Measurements from ENCODE around the gene CEP85. TPM values are rescaled to one million over a fixed set of nuclear protein-coding genes. Genes with fewer than 3 reads are reported as not detected.

Gene CEP85
- total RNA-seq, 5 donors from 2014 or later (not counting 1 experiment from before 2014, with no cell fraction given): 14.2 to 28.5 (median 20.7) TPM

DNA sequence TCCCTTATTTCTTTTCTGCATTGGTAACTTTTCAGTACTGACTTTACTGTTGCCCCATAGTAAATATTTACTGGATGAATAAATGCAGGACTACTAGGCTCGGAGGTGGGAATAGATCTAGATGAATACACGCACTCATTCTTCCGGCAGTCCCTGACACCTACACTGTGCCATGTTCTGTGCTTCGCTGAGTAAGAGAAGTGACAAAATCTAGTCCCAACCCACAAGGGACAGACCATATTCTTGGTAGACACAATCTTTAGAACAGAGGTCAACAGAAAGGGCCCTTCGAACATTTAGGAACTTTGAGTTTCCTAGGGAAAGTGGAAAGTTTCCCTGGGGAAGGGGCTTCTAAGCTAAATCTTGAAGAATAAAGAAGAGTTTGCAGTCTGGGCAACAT lies 80.5 kb downstream of the CEP85 start:
- H3K27me3 ChIP-seq (replicated peaks in 1 of 2; ENCODE audit: control insufficient read depth in 2 of 2, extremely low read depth in 1 of 2, insufficient read depth in 2 of 2, low read length in 1 of 2): no peaks in the 10 kb centered on the region
- H3K9me3 Mint-ChIP-seq: no peaks in the 10 kb centered on the region
- H3K9me3 ChIP-seq: no peaks in the 10 kb centered on the region
- ATAC-seq (replicated peaks in 1 of 4) (no peak), DNase-seq (no peak)
- CTCF ChIA-PET: interaction anchor here (0.6 to 1.7 kb wide), 8 partner anchors 29 to 1576 kb away, joined by 3 to 5 read pairs (median 4); partner anchors contain the start of gene SH3BGRL3 (in 1 of the 2)
- no peaks in the 10 kb centered on the region for H3K27me3 Mint-ChIP-seq
- H3K27ac Mint-ChIP-seq: peak overlapping the region; percentile 90 to 92
- H3K36me3 ChIP-seq (ENCODE audit: control insufficient read depth in 2 of 2, extremely low read depth in 1 of 2, insufficient read depth in 1 of 2, low read length in 1 of 2): no peaks in the 10 kb centered on the region
- WGBS (ENCODE audit: insufficient coverage): no CpG with 5 or more reads among the region's 5 CpGs
- peaks cover 37 to 51% of the 10 kb centered on the region in 2 experiments for H3K4me1 ChIP-seq (ENCODE audit: control insufficient read depth in 1 of 2, extremely low read depth in 1 of 2, insufficient read depth in 2 of 2, low read length in 2 of 2)
- POLR2A ChIA-PET: interaction anchor here (0.9 to 1.0 kb wide), 2 partner anchors 30 to 33 kb away, joined by 3 to 4 read pairs; no protein-coding TSS in a partner anchor
- peaks cover 13% of the 10 kb centered on the region for H3K36me3 Mint-ChIP-seq
- H3K4me3 Mint-ChIP-seq: peak overlapping the region in 1 of 3 donors; percentile 99
- H3K27ac ChIP-seq (ENCODE audit: low read length): peak overlapping the region; percentile 43
- H3K4me3 ChIP-seq (ENCODE audit: control insufficient read depth in 1 of 2, extremely low read depth in 1 of 2, low read length in 1 of 2): no peak overlapping the region
- H3K4me1 Mint-ChIP-seq: peaks cover 50 to 56% (median 56%) of the 10 kb centered on the region in 3 donors

DNA sequence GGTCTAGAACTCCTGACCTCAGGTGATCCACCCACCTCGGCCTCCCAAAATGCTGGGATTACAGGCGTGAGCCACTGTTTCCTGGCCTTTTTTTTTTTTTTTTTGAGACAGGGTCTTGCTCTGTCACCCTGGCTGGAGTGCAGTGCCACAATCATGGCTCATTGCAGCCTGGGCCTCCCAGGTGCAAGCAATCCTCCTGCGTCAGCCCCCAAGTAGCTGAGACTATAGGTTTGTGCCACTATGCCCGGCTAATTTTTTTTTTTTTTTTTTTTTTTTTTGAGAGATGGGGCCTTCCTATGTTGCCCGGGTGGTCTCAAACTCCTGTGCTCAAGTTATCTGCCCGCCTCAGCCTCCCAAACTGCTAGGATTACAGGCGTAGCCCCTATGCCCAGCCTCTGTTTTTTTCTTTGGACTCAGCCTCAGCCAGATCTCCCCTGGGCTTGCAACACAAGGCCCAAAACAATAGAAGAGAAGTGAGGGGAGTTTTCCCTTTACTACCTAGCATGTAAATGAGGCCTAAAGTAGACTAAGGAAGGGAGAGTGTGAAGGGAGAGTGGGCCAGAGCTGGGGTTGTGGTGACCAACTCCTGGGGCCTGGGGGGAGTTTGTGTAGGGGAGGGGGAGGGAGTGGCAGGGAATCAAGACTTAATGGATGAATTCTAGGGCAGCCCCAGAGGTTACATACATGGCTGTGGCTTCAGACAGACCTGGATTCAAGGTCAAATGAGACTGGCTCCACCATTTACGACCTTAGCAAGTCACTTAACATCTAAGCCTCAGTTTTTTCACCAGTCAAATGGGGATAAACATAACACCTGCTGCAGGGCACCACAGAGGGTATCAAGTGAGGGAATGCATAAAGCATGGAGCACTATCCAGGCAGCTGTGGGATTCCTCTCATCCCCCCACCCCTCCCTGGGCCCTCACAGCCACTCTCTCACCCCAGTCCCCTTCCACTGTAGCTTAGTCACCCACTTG lies 82.2 kb downstream of the CEP85 start:
- DNase-seq (no peak), ATAC-seq (replicated peaks in 1 of 4) (no peak)
- Mint-ChIP-seq H3K4me1 (peaks cover 59 to 71% (median 69%) of the 10 kb centered on the region in 3 donors), H3K4me3 (peak overlapping the region; percentile 18 to 99 (median 63)), H3K27me3 (no peaks in the 10 kb centered on the region), H3K36me3 (peaks cover 21% of the 10 kb centered on the region), H3K27ac (peak overlapping the region; percentile 90 to 92), H3K9me3 (no peaks in the 10 kb centered on the region)
- CTCF ChIA-PET: interaction anchor here (0.6 to 3.5 kb wide), 6 partner anchors 8 to 474 kb away, joined by 3 to 21 read pairs (median 5); partner anchors contain the start of gene SH3BGRL3 (in 1 of the 2)
- Histone ChIP-seq H3K27me3 (replicated peaks in 1 of 2; ENCODE audit: control insufficient read depth in 2 of 2, extremely low read depth in 1 of 2, insufficient read depth in 2 of 2, low read length in 1 of 2) (no peaks in the 10 kb centered on the region), H3K4me3 (ENCODE audit: control insufficient read depth in 1 of 2, extremely low read depth in 1 of 2, low read length in 1 of 2) (peak overlapping the region in 1 of 2 donors; percentile 12), H3K27ac (ENCODE audit: low read length) (peak overlapping the region; percentile 22), H3K36me3 (ENCODE audit: control insufficient read depth in 2 of 2, extremely low read depth in 1 of 2, insufficient read depth in 1 of 2, low read length in 1 of 2) (peaks cover 0 to 12% of the 10 kb centered on the region in 2 donors), H3K9me3 (no peaks in the 10 kb centered on the region), H3K4me1 (ENCODE audit: control insufficient read depth in 1 of 2, extremely low read depth in 1 of 2, insufficient read depth in 2 of 2, low read length in 2 of 2) (peaks cover 41 to 64% of the 10 kb centered on the region in 2 experiments)
- WGBS (ENCODE audit: insufficient coverage): 17% methylated on average over 1 of the region's 8 CpGs
- POLR2A ChIA-PET: interaction anchor here (0.6 to 0.7 kb wide), 2 partner anchors 20 to 42 kb away, joined by 4 to 5 read pairs; no protein-coding TSS in a partner anchor

DNA sequence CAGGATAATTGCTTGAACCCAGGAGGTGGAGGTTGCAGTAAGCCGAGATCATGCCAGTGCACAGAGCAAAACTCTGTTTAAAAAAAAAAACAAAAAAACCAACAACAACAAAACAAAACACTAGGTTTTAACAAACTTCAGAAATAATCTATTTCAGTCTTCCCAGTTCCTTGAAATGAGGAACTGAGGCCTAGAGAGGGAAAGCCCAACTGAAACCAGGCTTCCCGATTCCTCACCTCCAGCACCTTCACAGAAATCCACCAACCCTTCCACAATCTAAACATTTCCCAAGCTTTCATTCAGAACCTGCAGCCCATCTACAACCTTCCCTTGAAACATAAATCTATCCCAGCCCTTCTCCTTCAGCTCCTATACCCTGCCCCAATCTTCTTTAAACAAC lies 83.1 kb downstream of the CEP85 start:
- no peak for DNase-seq
- CTCF ChIA-PET: interaction anchor here (0.6 to 3.5 kb wide), 7 partner anchors 9 to 111 kb away, joined by 3 to 21 read pairs (median 5); partner anchors contain the start of gene UBXN11 (in 1 of the 2)

DNA sequence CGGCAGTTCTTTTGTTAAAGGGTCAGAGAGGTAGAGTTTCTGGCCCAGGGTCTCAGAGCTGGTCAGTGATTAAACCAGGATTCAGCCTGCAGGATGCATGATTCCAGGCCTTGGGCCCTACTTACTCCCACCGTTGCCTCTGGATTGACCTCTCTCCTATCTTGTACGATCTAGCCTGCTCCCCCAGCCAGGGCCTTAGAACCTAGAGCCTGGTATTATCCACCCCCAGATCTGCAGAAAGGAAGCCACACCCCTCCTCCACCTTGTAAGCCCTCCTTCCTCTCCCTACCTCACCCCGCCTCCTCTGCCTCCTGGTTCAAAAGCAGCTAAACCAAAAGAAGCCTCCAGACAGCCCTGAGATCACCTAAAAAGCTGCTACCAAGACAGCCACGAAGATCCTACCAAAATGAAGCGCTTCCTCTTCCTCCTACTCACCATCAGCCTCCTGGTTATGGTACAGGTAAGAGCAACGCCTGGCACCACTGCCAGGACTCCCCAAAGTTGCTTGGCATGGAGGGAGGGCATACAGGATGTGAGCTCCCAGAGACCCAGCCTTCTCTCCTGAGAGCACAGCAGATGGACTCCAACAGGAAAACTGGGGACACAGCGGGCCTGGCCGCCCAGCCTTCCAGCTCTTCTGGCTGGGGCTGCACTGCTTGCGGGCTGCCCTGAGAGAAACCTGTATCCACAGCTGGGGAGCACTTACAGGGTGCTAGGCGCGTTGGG lies 83.8 kb downstream of the CEP85 start, which contains the start of gene CD52:
CD52 (plus strand) TSS at position 347 of the 726 bp plus-strand sequence; CDS start at position 407, 60 bp downstream.
- Mint-ChIP-seq H3K27me3 (no peaks in the 10 kb centered on the region), H3K36me3 (peaks cover 32% of the 10 kb centered on the region), H3K27ac (peak within 1 kb of the TSS; percentile 90 to 92), H3K4me1 (peaks cover 71 to 82% (median 79%) of the 10 kb centered on the region in 3 donors), H3K4me3 (peak within 1 kb of the TSS; percentile 88 to 99 (median 99)), H3K9me3 (no peaks in the 10 kb centered on the region)
- Histone ChIP-seq H3K27ac (ENCODE audit: low read length) (peak within 1 kb of the TSS; percentile 25), H3K27me3 (replicated peaks in 1 of 2; ENCODE audit: control insufficient read depth in 2 of 2, extremely low read depth in 1 of 2, insufficient read depth in 2 of 2, low read length in 1 of 2) (no peaks in the 10 kb centered on the region), H3K9me3 (no peaks in the 10 kb centered on the region), H3K4me1 (ENCODE audit: control insufficient read depth in 1 of 2, extremely low read depth in 1 of 2, insufficient read depth in 2 of 2, low read length in 2 of 2) (peaks cover 47 to 79% of the 10 kb centered on the region in 2 experiments), H3K4me3 (ENCODE audit: control insufficient read depth in 1 of 2, extremely low read depth in 1 of 2, low read length in 1 of 2) (peak within 1 kb of the TSS; percentile 89 to 96), H3K36me3 (ENCODE audit: control insufficient read depth in 2 of 2, extremely low read depth in 1 of 2, insufficient read depth in 1 of 2, low read length in 1 of 2) (peaks cover 4 to 28% of the 10 kb centered on the region in 2 donors)
- WGBS (ENCODE audit: insufficient coverage): 3% methylated on average over 9 of the region's 12 CpGs
- peak; percentile 79 to 82 (median 80) for ATAC-seq (replicated peaks in 1 of 4)
- ChIA-PET POLR2A (interaction anchor here (0.5 to 1.5 kb wide), 11 partner anchors 10 to 306 kb away, joined by 3 to 5 read pairs (median 3); partner anchors contain the start of gene UBXN11 (in 1 of the 2)), CTCF (interaction anchor here (0.6 to 3.5 kb wide), 12 partner anchors 11 to 148 kb away, joined by 3 to 21 read pairs (median 4); partner anchors contain the start of genes UBXN11 (in 1 of the 2) and ZNF593 (in 1 of the 2))
- DNase-seq: peak; percentile 46 to 84 (median 74)

More for the DNA sequence above, 83.1 kb downstream of the CEP85 start:
- Mint-ChIP-seq H3K4me3 (peak overlapping the region; percentile 88 to 99 (median 99)), H3K9me3 (no peaks in the 10 kb centered on the region), H3K27me3 (no peaks in the 10 kb centered on the region), H3K4me1 (peaks cover 65 to 76% (median 74%) of the 10 kb centered on the region in 3 donors), H3K27ac (peak overlapping the region; percentile 90 to 92), H3K36me3 (peaks cover 26% of the 10 kb centered on the region)
- peak overlapping the region; percentile 89 to 96 for H3K4me3 ChIP-seq (ENCODE audit: control insufficient read depth in 1 of 2, extremely low read depth in 1 of 2, low read length in 1 of 2)
- H3K9me3 ChIP-seq: no peaks in the 10 kb centered on the region
- POLR2A ChIA-PET: interaction anchor here (0.8 to 1.0 kb wide), 3 partner anchors 11 to 46 kb away, joined by 3 read pairs; no protein-coding TSS in a partner anchor
- peaks cover 0 to 22% of the 10 kb centered on the region in 2 donors for H3K36me3 ChIP-seq (ENCODE audit: control insufficient read depth in 2 of 2, extremely low read depth in 1 of 2, insufficient read depth in 1 of 2, low read length in 1 of 2)
- H3K27me3 ChIP-seq (replicated peaks in 1 of 2; ENCODE audit: control insufficient read depth in 2 of 2, extremely low read depth in 1 of 2, insufficient read depth in 2 of 2, low read length in 1 of 2): no peaks in the 10 kb centered on the region
- ATAC-seq (replicated peaks in 1 of 4): no peak
- H3K27ac ChIP-seq (ENCODE audit: low read length): peak overlapping the region; percentile 25
- H3K4me1 ChIP-seq (ENCODE audit: control insufficient read depth in 1 of 2, extremely low read depth in 1 of 2, insufficient read depth in 2 of 2, low read length in 2 of 2): peaks cover 47 to 74% of the 10 kb centered on the region in 2 experiments
- WGBS (ENCODE audit: insufficient coverage): 50% methylated on average over 1 of the region's 2 CpGs

DNA sequence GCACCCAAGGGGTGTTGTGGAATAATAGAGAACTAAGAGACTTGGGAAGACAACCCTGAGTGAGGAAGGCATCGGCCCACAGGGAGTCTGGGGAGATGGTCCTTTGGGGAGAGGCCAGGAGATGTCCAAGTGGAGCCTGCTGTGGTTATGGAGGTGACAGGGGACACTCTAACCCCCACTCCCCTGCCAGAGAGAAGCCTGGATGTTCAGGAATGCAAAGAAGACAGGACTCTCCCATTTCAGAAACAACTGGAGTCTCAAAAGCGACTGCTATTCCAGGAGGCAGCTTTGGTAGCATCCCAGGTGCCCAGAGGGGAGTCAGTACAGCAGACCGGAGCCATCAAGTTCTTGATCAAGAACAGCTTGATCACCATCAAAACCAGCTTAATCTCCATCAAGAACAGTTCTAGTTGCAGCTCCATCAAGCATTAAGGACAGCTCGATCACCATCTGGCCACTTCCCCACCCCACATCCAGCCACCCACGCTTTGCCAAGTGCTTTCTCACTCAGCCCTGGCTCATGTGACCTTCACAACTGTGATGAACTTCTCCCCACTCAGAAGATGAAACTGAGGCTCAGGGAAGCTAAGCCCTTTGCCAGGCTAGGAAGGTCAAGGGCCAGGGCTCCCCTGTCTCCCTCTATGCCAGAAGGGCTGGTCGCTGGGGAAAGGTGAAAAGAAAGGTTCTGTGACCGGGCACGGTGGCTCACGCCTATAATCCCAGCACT lies 84.5 kb downstream of the CEP85 start:
- Mint-ChIP-seq H3K4me3 (peak overlapping the region; percentile 88 to 99 (median 99)), H3K9me3 (no peaks in the 10 kb centered on the region), H3K27ac (peak overlapping the region; percentile 90 to 92), H3K27me3 (no peaks in the 10 kb centered on the region), H3K36me3 (peaks cover 36% of the 10 kb centered on the region), H3K4me1 (peaks cover 73 to 84% (median 80%) of the 10 kb centered on the region in 3 donors)
- Histone ChIP-seq H3K4me3 (ENCODE audit: control insufficient read depth in 1 of 2, extremely low read depth in 1 of 2, low read length in 1 of 2) (peak overlapping the region; percentile 89 to 96), H3K36me3 (ENCODE audit: control insufficient read depth in 2 of 2, extremely low read depth in 1 of 2, insufficient read depth in 1 of 2, low read length in 1 of 2) (peaks cover 4 to 35% of the 10 kb centered on the region in 2 donors), H3K4me1 (ENCODE audit: control insufficient read depth in 1 of 2, extremely low read depth in 1 of 2, insufficient read depth in 2 of 2, low read length in 2 of 2) (peaks cover 47 to 80% of the 10 kb centered on the region in 2 experiments), H3K27me3 (replicated peaks in 1 of 2; ENCODE audit: control insufficient read depth in 2 of 2, extremely low read depth in 1 of 2, insufficient read depth in 2 of 2, low read length in 1 of 2) (no peaks in the 10 kb centered on the region), H3K27ac (ENCODE audit: low read length) (peak overlapping the region; percentile 25), H3K9me3 (no peaks in the 10 kb centered on the region)
- DNase-seq (peak in 3 of 35 experiments; percentile 26 to 30 (median 27)), ATAC-seq (replicated peaks in 1 of 4) (no peak)
- ChIA-PET CTCF (interaction anchor here (0.5 to 3.5 kb wide), 16 partner anchors 11 to 148 kb away, joined by 3 to 21 read pairs (median 5); partner anchors contain the start of genes CEP85 (in 1 of the 2), UBXN11 (in 1 of the 2) and ZNF593 (in 1 of the 2)), POLR2A (interaction anchor here (0.6 to 1.5 kb wide), 11 partner anchors 10 to 305 kb away, joined by 3 to 10 read pairs (median 3); partner anchors contain the start of gene UBXN11 (in 1 of the 2))
- 2% methylated on average over 4 of the region's 9 CpGs for WGBS (ENCODE audit: insufficient coverage)

Data from T-cell (primary cell).